Endothelial cell of umbilical vein (primary cell): ENCODE data around the gene TMIGD3. TPM values are rescaled to one million over a fixed set of nuclear protein-coding genes. Genes with fewer than 3 reads are reported as not detected.

ENCODE experiments used
- BruUV-seq: library from RNA; stranded (reverse); fragments of 400-500 nt; replicated peaks from 2 replicates; lab custom pipeline; 2021; lab: Mats Ljungman, UMichigan
- CTCF ChIA-PET: fragments of 300-600, 350-600 bp; sonication (Branson Sonifier 250); formaldehyde crosslinking; loops from one replicate; lab custom pipeline; 2021; ENCODE audit warnings: antibody characterized with exemption, inconsistent platforms; lab: Charles Lee
- POLR2A ChIA-PET: fragments of 300-600, 350-600 bp; sonication (Branson Sonifier 250); formaldehyde crosslinking; loops from one replicate; lab custom pipeline; 2021; ENCODE audit warnings: antibody characterized with exemption, inconsistent platforms; lab: Charles Lee
- DNase-seq: peaks from one replicate; pipeline ENCODE4 v3.0.0-alpha.2; 2011; ENCODE audit warnings: low read depth, low spot score
- FAIRE-seq: peaks from 2 replicates; lab custom pipeline; 2011; peaks lifted over from hg19 to GRCh38; lab: Jason Lieb, UNC
- H2AFZ ChIP-seq: 2 replicates; pipeline ENCODE4 v1.6.0; 2012; ENCODE audit warnings: low read depth, low read length, control low read depth, inconsistent platforms
- H3K27ac ChIP-seq: 2 replicates; pipeline ENCODE4 v1.5.1; 2011; ENCODE audit warnings: low read depth, mild to moderate bottlenecking, control low read depth, low read length, moderate library complexity; ENCODE audit not compliant: insufficient read depth
- H3K27me3 ChIP-seq, 2 experiments: 2 replicates each; pipeline versions ENCODE4 v1.6.0 to v1.6.1; 2011; ENCODE audit warnings: low read length in 2 of 2, mixed read lengths in 1 of 2; ENCODE audit not compliant: control insufficient read depth in 2 of 2, insufficient read depth in 2 of 2
- H3K36me3 ChIP-seq, 2 experiments: 2 replicates in 1 of 2; 3 replicates in 1 of 2; pipeline ENCODE4 v1.5.1; 2011; ENCODE audit warnings: low read length in 2 of 2, mild to moderate bottlenecking in 1 of 2, moderate library complexity in 1 of 2; ENCODE audit not compliant: control insufficient read depth in 2 of 2, insufficient read depth in 2 of 2; ENCODE audit errors: extremely low read depth in 1 of 2
- H3K4me1 ChIP-seq: 3 replicates; pipeline ENCODE4 v1.5.1; 2011; ENCODE audit warnings: mild to moderate bottlenecking, low read length; ENCODE audit not compliant: control insufficient read depth, insufficient read depth; ENCODE audit errors: extremely low read depth
- H3K4me2 ChIP-seq: 2 replicates; pipeline ENCODE4 v1.6.1; 2011; ENCODE audit warnings: low read length, control low read depth, mixed read lengths; ENCODE audit not compliant: insufficient read depth
- H3K4me3 ChIP-seq, 3 experiments: fragments of 200-600 bp in 1 of 3; sonication (generic), shearing (Covaris generic) in 1 of 3; replicated peaks in 1 of 3; 2 replicates each; pipeline ENCODE4 v1.5.1; 2011 to 2016; ENCODE audit warnings: control low read depth in 3 of 3, low read length in 3 of 3, mild to moderate bottlenecking in 2 of 3, inconsistent platforms in 1 of 3, low read depth in 1 of 3, moderate library complexity in 1 of 3; ENCODE audit not compliant: insufficient read depth in 1 of 3
- H3K79me2 ChIP-seq: 2 replicates; pipeline ENCODE4 v1.6.0; 2012; ENCODE audit warnings: low read length, inconsistent platforms; ENCODE audit not compliant: control insufficient read depth, insufficient read depth
- H3K9ac ChIP-seq: replicated peaks from 2 replicates; pipeline ENCODE3; 2011; ENCODE audit warnings: low read length, control low read depth; ENCODE audit not compliant: insufficient read depth; ENCODE audit errors: extremely low read depth
- H3K9me1 ChIP-seq: replicated peaks from 3 replicates; pipeline ENCODE4 v1.6.0; 2011; ENCODE audit warnings: mild to moderate bottlenecking, low read length; ENCODE audit not compliant: control insufficient read depth, insufficient read depth; ENCODE audit errors: extremely low read depth
- H3K9me3 ChIP-seq: replicated peaks from 2 replicates; pipeline ENCODE4 v1.5.1; 2012; ENCODE audit warnings: low read length, inconsistent platforms; ENCODE audit not compliant: control insufficient read depth, insufficient read depth
- H4K20me1 ChIP-seq: replicated peaks from 2 replicates; pipeline ENCODE3; 2011; ENCODE audit warnings: mild to moderate bottlenecking, low read length; ENCODE audit not compliant: control insufficient read depth, insufficient read depth; ENCODE audit errors: extremely low read depth
- CTCF ChIP-seq, 2 donors: IDR thresholded peaks; 1 replicate in 1 of 2; 2 replicates in 1 of 2; pipeline ENCODE4 v1.5.1; 2011; ENCODE audit warnings: low read length in 2 of 2, mild to moderate bottlenecking in 2 of 2, moderate library complexity in 2 of 2, control low read depth in 1 of 2, inconsistent platforms in 1 of 2, low read depth in 1 of 2; ENCODE audit not compliant: insufficient read depth in 1 of 2; ENCODE audit errors: extremely low read depth in 1 of 2
- EZH2 ChIP-seq: IDR thresholded peaks from 2 replicates; pipeline ENCODE4 v1.6.1; 2012; ENCODE audit warnings: borderline replicate concordance, low read depth, mild to moderate bottlenecking, moderate library complexity, low read length, inconsistent platforms; ENCODE audit not compliant: severe bottlenecking
- FOS ChIP-seq: IDR thresholded peaks from 2 replicates; pipeline ENCODE4 v1.6.1; 2011; ENCODE audit warnings: mild to moderate bottlenecking, low read length, moderate library complexity, borderline replicate concordance; ENCODE audit not compliant: insufficient read depth
- GATA2 ChIP-seq: IDR thresholded peaks from 2 replicates; pipeline ENCODE4 v1.7.0; 2011; ENCODE audit warnings: low read depth, mild to moderate bottlenecking, moderate library complexity, mixed read lengths, low read length; ENCODE audit not compliant: insufficient read length, insufficient read depth
- JUN ChIP-seq: IDR thresholded peaks from 2 replicates; pipeline ENCODE4 v1.6.1; 2011; ENCODE audit warnings: borderline replicate concordance, low read depth; ENCODE audit not compliant: insufficient read length, insufficient read depth
- MAX ChIP-seq: IDR thresholded peaks from 2 replicates; pipeline ENCODE4 v1.6.1; 2011; ENCODE audit not compliant: insufficient read depth, insufficient read length
- MYC ChIP-seq: IDR thresholded peaks from one replicate; pipeline ENCODE4 v1.6.1; 2011; ENCODE audit warnings: mild to moderate bottlenecking, low read depth, low read length
- POLR2A ChIP-seq: IDR thresholded peaks from 2 replicates; pipeline ENCODE4 v1.6.1; 2012; ENCODE audit warnings: low read depth, mild to moderate bottlenecking, control low read depth, low read length
- POLR2AphosphoS5 ChIP-seq: IDR thresholded peaks from 2 replicates; pipeline ENCODE4 v1.6.1; 2012; ENCODE audit warnings: low read depth, mild to moderate bottlenecking, control low read depth, low read length, moderate library complexity; ENCODE audit not compliant: insufficient read depth
- dilution Hi-C: fragments of 300-500 bp; cut with MboI; formaldehyde crosslinking; loops from one replicate; pipeline ENCODE4 v1.15.0; 2019; ENCODE audit warnings: low sequenced_read_pairs; ENCODE audit not compliant: extremely low pct_ligation_motif_present
- intact Hi-C: fragments of 100-400 bp; cut with micrococcal nuclease; formaldehyde crosslinking; loops from one replicate; pipeline ENCODE4 v1.10.0; 2022
- polyA plus RNA-seq, 4 experiments: library from polyadenylated mRNA; depleted of rRNA in 3 of 4; stranded (reverse) in 3 of 4; unstranded in 1 of 4; fragments of >200 nt; gene quantifications; 2 replicates each; pipeline versions ENCODE4 v1.2.1 to v1.2.3, GENCODE V29; 2011 to 2012; ENCODE audit warnings: missing spikeins in 1 of 4
- total RNA-seq: library from RNA; stranded (reverse); gene quantifications from 2 replicates; pipeline ENCODE4 v1.2.3, GENCODE V29; 2021

TMIGD3 gene
- total and polyA plus RNA-seq, 2 donors (not counting 3 experiments of a cell fraction or from before 2014, with no cell fraction given): 0.07 to 0.49 TPM

- peaks cover 28% of the 10 kb centered on the region for H3K4me1 ChIP-seq
- DNase-seq: peak; percentile 65
- peak; percentile 93 for FAIRE-seq
- no peaks in the 10 kb centered on the region for H3K79me2 ChIP-seq
- no peaks in the 10 kb centered on the region for H3K9me3 ChIP-seq
- ChIA-PET CTCF (interaction anchor here (0.9 to 4.5 kb wide), 4 partner anchors 7 to 232 kb away, joined by 3 to 49 read pairs (median 4); no protein-coding TSS in a partner anchor), POLR2A (no interaction called here)
- intact Hi-C loops (loop anchor here (1.0 to 2.0 kb wide), 3 partner anchors 7 to 103 kb away; partner anchors contain the start of gene RAP1A), dilution Hi-C loops (no loop called here)
- H3K27me3 ChIP-seq: no peaks in the 10 kb centered on the region
- peaks cover 0 to 1% of the 10 kb centered on the region in 2 experiments for H3K36me3 ChIP-seq
- peak overlapping the region in 2 of 3 experiments; percentile 3 to 15 for H3K4me3 ChIP-seq
- peak overlapping the region; percentile 71 for H3K27ac ChIP-seq
- no peaks in the 10 kb centered on the region for H3K9me1 ChIP-seq
- H3K9ac ChIP-seq: peak overlapping the region; percentile 52
- no peaks in the 10 kb centered on the region for H4K20me1 ChIP-seq
- H3K4me2 ChIP-seq: peak overlapping the region; percentile 58
- peak overlapping the region; percentile 83 for H2AFZ ChIP-seq
- BruUV-seq: TSS peak; percentile 51
- TF ChIP-seq JUN (no peak), POLR2AphosphoS5 (peak; percentile 35), GATA2 (no peak), MAX (no peak), POLR2A (no peak), MYC (no peak), FOS (peak; percentile 58), EZH2 (no peak), CTCF (IDR thresholded peaks at IDR 0.05; ENCODE audit: extremely low read depth in 1 of 2, insufficient read depth in 1 of 2, low read depth in 1 of 2, low read length in 2 of 2) (no peak)
Measured at GRCh38 chr1:111515291-111516004, 12.0 kb upstream of the TMIGD3 start.
